ENCODE measurements around the gene MROH7. TPM values are rescaled to one million over a fixed set of nuclear protein-coding genes. Genes with fewer than 3 reads are reported as not detected.

MROH7 gene
- total and polyA plus RNA-seq, 2 of the 13 experiments (the other 11 are each of a cell fraction or from before 2014, with no cell fraction given) = 0.09 TPM

- in situ Hi-C loops (cut with HindIII; ENCODE audit: extremely low pct_ligation_motif_present, low pct_unique_long_range_greater_than_20kb) = no loop called here
- Histone ChIP-seq H3K9ac (ENCODE audit: insufficient read depth, low read depth, low read length) (no peak overlapping the region), H3K27ac (ENCODE audit: extremely low read length, insufficient read depth, low read length) (no peak overlapping the region), H3K79me2 (ENCODE audit: insufficient read depth, low read length) (no peaks in the 10 kb centered on the region), H3K9me3 (ENCODE audit: low read length) (no peaks in the 10 kb centered on the region), H3K4me2 (ENCODE audit: low read depth, low read length) (no peak overlapping the region), H3K4me1 (ENCODE audit: insufficient read depth, low read length) (peaks cover 13% of the 10 kb centered on the region), H2AFZ (ENCODE audit: low read length) (no peak overlapping the region), H4K20me1 (ENCODE audit: insufficient read depth, low read length) (no peaks in the 10 kb centered on the region), H3K27me3 (ENCODE audit: control insufficient read depth in 1 of 2, insufficient read depth in 2 of 2, low read length in 2 of 2) (peaks cover 0 to 18% of the 10 kb centered on the region in 2 experiments; a peak in 1 of 5 replicates), H3K4me3 (replicated peaks in 1 of 3; ENCODE audit: insufficient read depth in 1 of 3, low read depth in 2 of 3, low read length in 3 of 3) (no peak overlapping the region), H3K36me3 (replicated peaks in 1 of 2; ENCODE audit: control insufficient read depth in 1 of 2, insufficient read depth in 2 of 2, low read length in 2 of 2) (no peaks in the 10 kb centered on the region)
- CTCF ChIA-PET (ENCODE audit: low intra/inter-chr PET ratio, low total read pairs) = no interaction called here
- TF ChIP-seq CCDC6 (CRISPR knock-in tag; IDR thresholded peaks at IDR 0.05) = no peak
- no peak for TF ChIP-seq KLF9 (CRISPR knock-in tag; IDR thresholded peaks at IDR 0.05; ENCODE audit: low read depth)
- TF ChIP-seq THAP8 (CRISPR knock-in tag; IDR thresholded peaks at IDR 0.05; ENCODE audit: borderline replicate concordance) = no peak
- TF ChIP-seq ZNF616 (CRISPR knock-in tag; IDR thresholded peaks at IDR 0.05; ENCODE audit: low read depth) = no peak
- TF ChIP-seq ZNF740 (CRISPR knock-in tag; IDR thresholded peaks at IDR 0.05) = no peak
- TF ChIP-seq HOXA7 (CRISPR knock-in tag; IDR thresholded peaks at IDR 0.05) = no peak
- TF ChIP-seq ZNF557 (CRISPR knock-in tag; IDR thresholded peaks at IDR 0.05) = no peak
- TF ChIP-seq ZNF564 (CRISPR knock-in tag; IDR thresholded peaks at IDR 0.05) = no peak
- no peak for TF ChIP-seq ATF1 (CRISPR knock-in tag; IDR thresholded peaks at IDR 0.05)
- TF ChIP-seq ELF1 (CRISPR knock-in tag; IDR thresholded peaks at IDR 0.05) = no peak
- TF ChIP-seq ZBTB7B (CRISPR knock-in tag; IDR thresholded peaks at IDR 0.05) = no peak
- TF ChIP-seq DR1 (CRISPR knock-in tag; IDR thresholded peaks at IDR 0.05) = no peak
- no peak for TF ChIP-seq IKZF5 (CRISPR knock-in tag; IDR thresholded peaks at IDR 0.05)
- no peak for TF ChIP-seq YEATS4 (CRISPR knock-in tag; IDR thresholded peaks at IDR 0.05; ENCODE audit: borderline replicate concordance)
- no peak for TF ChIP-seq ZBTB20 (CRISPR knock-in tag; IDR thresholded peaks at IDR 0.05; ENCODE audit: borderline replicate concordance, low read depth)
- TF ChIP-seq CBX5 (CRISPR knock-in tag; IDR thresholded peaks at IDR 0.05; ENCODE audit: borderline replicate concordance) = no peak
- TF ChIP-seq SRSF4 (IDR thresholded peaks at IDR 0.05; ENCODE audit: low read depth, low read length, poor library complexity, severe bottlenecking) = no peak
- TF ChIP-seq ZNF205 (CRISPR knock-in tag; IDR thresholded peaks at IDR 0.05) = no peak
- no peak for TF ChIP-seq NRL (CRISPR knock-in tag; IDR thresholded peaks at IDR 0.05; ENCODE audit: borderline replicate concordance)
- FAIRE-seq (no peak), ATAC-seq (no peak), DNase-seq (ENCODE audit: low spot score) (no peak)
- no TSS peak for BruUV-seq (replicated peaks)
- intact Hi-C loops (cut with micrococcal nuclease; ENCODE audit: unreplicated experiment) = no loop called here
- 24% methylated on average over 6 of the region's 6 CpGs for WGBS (ENCODE audit: low lambda C conversion rate)
- POLR2A ChIA-PET = no interaction called here
Observed at GRCh38 chr1:54710841-54711240, 69.3 kb downstream of the MROH7 start.

All from HepG2 (cell line).